ENCODE results near the gene AMPH.
"Not testable (repeated sequence)": the region's sequence is repeated elsewhere in the genome, so short reads cannot be mapped to it uniquely, and the experiment has no call there.

The AMPH gene

GRCh38 chr7:38628630-38629385, 2.4 kb downstream of the AMPH start:
- DNase-seq: no peak

- DNase-seq: no peak
These were observed 5.3 kb downstream of the AMPH start for GRCh38 chr7:38625866-38626265.

GRCh38 chr7:38615665-38616064, 15.5 kb downstream of the AMPH start:
- DNase-seq: no peak

GRCh38 chr7:38607466-38607865, 23.7 kb downstream of the AMPH start:
- no peak for DNase-seq

GRCh38 chr7:38600741-38601140, 30.4 kb downstream of the AMPH start:
- DNase-seq: no peak

GRCh38 chr7:38594949-38595348, 36.2 kb downstream of the AMPH start:
- no peak for DNase-seq

GRCh38 chr7:38592737-38593288, 38.4 kb downstream of the AMPH start:
- no peak for DNase-seq

GRCh38 chr7:38585572-38586354, 45.4 kb downstream of the AMPH start:
- DNase-seq: no peak

GRCh38 chr7:38584443-38585210, 46.5 kb downstream of the AMPH start:
- no peak for DNase-seq

GRCh38 chr7:38580485-38580884, 50.7 kb downstream of the AMPH start:
- DNase-seq: no peak

- no peak for DNase-seq
These were observed 57.1 kb downstream of the AMPH start for GRCh38 chr7:38574086-38574485.

- DNase-seq: not testable (repeated sequence)
These were observed 59.6 kb downstream of the AMPH start for GRCh38 chr7:38571620-38572019.

GRCh38 chr7:38568497-38568896, 62.7 kb downstream of the AMPH start:
- no peak for DNase-seq

GRCh38 chr7:38565289-38565688, 65.9 kb downstream of the AMPH start:
- DNase-seq: no peak

- DNase-seq: no peak
These were observed 67.4 kb downstream of the AMPH start for GRCh38 chr7:38563741-38564140.

GRCh38 chr7:38561166-38561565, 70.0 kb downstream of the AMPH start:
- DNase-seq: no peak

- no peak for DNase-seq
These were observed 72.3 kb downstream of the AMPH start for GRCh38 chr7:38558761-38559345.

GRCh38 chr7:38554586-38554985, 76.6 kb downstream of the AMPH start:
- DNase-seq: no peak

- DNase-seq: no peak
These were observed 80.3 kb downstream of the AMPH start for GRCh38 chr7:38550836-38551235.

GRCh38 chr7:38548605-38549004, 82.6 kb downstream of the AMPH start:
- no peak for DNase-seq

- DNase-seq: no peak
These were observed 84.4 kb downstream of the AMPH start for GRCh38 chr7:38546763-38547162.

GRCh38 chr7:38545977-38546376, 85.2 kb downstream of the AMPH start:
- DNase-seq: no peak

- DNase-seq: no peak
These were observed 89.0 kb downstream of the AMPH start for GRCh38 chr7:38542156-38542555.

Measured in inflammatory macrophage treated with lipopolysaccharide for 4 hours (primary cell).